HepG2 (cell line): ENCODE measurements around the gene BRD2. TPM values are rescaled to one million over a fixed set of nuclear protein-coding genes. Genes with fewer than 3 reads are reported as not detected.
A peak's percentile ranks its signal among the peaks of the same experiment; 100 is the strongest.

ENCODE experiments used
- DZIP1 ChIP-seq: sonication (generic); formaldehyde crosslinking; IDR thresholded peaks from 2 replicates; pipeline ENCODE4 v1.5.0; 2020; ENCODE audit warnings: mild to moderate bottlenecking, missing genetic modification reagents
- EED ChIP-seq: sonication (generic); formaldehyde crosslinking; IDR thresholded peaks from 2 replicates; pipeline ENCODE4 v1.5.0; 2020; ENCODE audit warnings: mild to moderate bottlenecking, missing genetic modification reagents
- JARID2 ChIP-seq: sonication (generic); formaldehyde crosslinking; IDR thresholded peaks from 2 replicates; pipeline ENCODE4 v1.8.1; 2023; ENCODE audit warnings: missing genetic modification reagents, inconsistent platforms; ENCODE audit not compliant: insufficient replicate concordance
- KDM4B ChIP-seq: sonication (generic); formaldehyde crosslinking; IDR thresholded peaks from 2 replicates; pipeline ENCODE4 v1.4.0; 2020; ENCODE audit warnings: missing genetic modification reagents
- ZBTB46 ChIP-seq: sonication (generic); formaldehyde crosslinking; IDR thresholded peaks from 2 replicates; pipeline ENCODE4 v1.4.0; 2020; ENCODE audit warnings: mild to moderate bottlenecking, missing genetic modification reagents, borderline replicate concordance
- ZEB1 ChIP-seq: IDR thresholded peaks from 2 replicates; pipeline ENCODE4 v1.6.1; 2012; ENCODE audit warnings: mild to moderate bottlenecking, low read depth, inconsistent platforms; ENCODE audit not compliant: insufficient replicate concordance
- ZNF296 ChIP-seq: sonication (generic); formaldehyde crosslinking; conservative IDR thresholded peaks from 2 replicates; pipeline ENCODE4 v1.5.0; 2020; ENCODE audit warnings: mild to moderate bottlenecking, missing genetic modification reagents
- ZNF451 ChIP-seq: sonication (generic); formaldehyde crosslinking; IDR thresholded peaks from 2 replicates; pipeline ENCODE4 v1.5.0; 2020; ENCODE audit warnings: mild to moderate bottlenecking, missing genetic modification reagents
- ZNF496 ChIP-seq: sonication (generic); formaldehyde crosslinking; IDR thresholded peaks from 2 replicates; pipeline ENCODE4 v1.8.1; 2023; ENCODE audit warnings: mild to moderate bottlenecking, moderate library complexity, missing genetic modification reagents; ENCODE audit not compliant: insufficient replicate concordance
- ZNF740 ChIP-seq: sonication (generic); formaldehyde crosslinking; IDR thresholded peaks from 2 replicates; pipeline ENCODE4 v1.4.0; 2020; ENCODE audit warnings: missing genetic modification reagents
- ZSCAN20 ChIP-seq: sonication (generic); formaldehyde crosslinking; IDR thresholded peaks from 2 replicates; pipeline ENCODE4 v1.4.0; 2020; ENCODE audit warnings: missing genetic modification reagents, mild to moderate bottlenecking, borderline replicate concordance
- ZXDC ChIP-seq: sonication (generic); formaldehyde crosslinking; IDR thresholded peaks from 2 replicates; pipeline ENCODE4 v1.5.0; 2020; ENCODE audit warnings: mild to moderate bottlenecking, missing genetic modification reagents
- polyA plus RNA-seq, 8 experiments: library from polyadenylated mRNA; depleted of rRNA in 3 of 8; stranded (reverse) in 7 of 8; unstranded in 1 of 8; fragments of >200 nt; fragmentation: Illumina TruSeq in 4 of 8; extraction: Trizol in 4 of 8; gene quantifications; 2 replicates each; pipeline versions ENCODE4 v1.2.1 to v1.2.3, GENCODE V29; 2011 to 2016; ENCODE audit warnings: low read depth in 4 of 8, missing spikeins in 1 of 8, mixed read lengths in 1 of 8; ENCODE audit not compliant: insufficient read depth in 1 of 8
- total RNA-seq, 5 experiments: library from RNA; depleted of rRNA; stranded (reverse); fragments of >200 nt; fragmentation: Illumina TruSeq; extraction: Trizol; gene quantifications; 2 replicates each; pipeline ENCODE4 v1.2.3, GENCODE V29; 2016; ENCODE audit warnings: low read depth in 1 of 5

Gene BRD2
- total and polyA plus RNA-seq, 2 of the 13 experiments (the other 11 are each of a cell fraction or from before 2014, with no cell fraction given), result 143 to 202 TPM

GRCh38 chr6:32967151-32968091, 973 bp upstream of the BRD2 start (continued):
- TF ChIP-seq ZNF740 (CRISPR knock-in tag) (0 out of 2 replicates have a peak, but pooled peaks have one; percentile 18), ZNF451 (CRISPR knock-in tag) (no peak), EED (CRISPR knock-in tag) (no peak), ZNF296 (no peak), KDM4B (CRISPR knock-in tag) (0 out of 2 replicates have a peak, but pooled peaks have one; percentile 50), ZXDC (no peak), ZBTB46 (CRISPR knock-in tag) (no peak), DZIP1 (CRISPR knock-in tag) (no peak), ZSCAN20 (CRISPR knock-in tag) (no peak), ZEB1 (no peak), ZNF496 (CRISPR knock-in tag) (no peak), JARID2 (CRISPR knock-in tag) (no peak)
